Stimulated activated CD4-positive, alpha-beta T cell treated with anti-CD3 and anti-CD28 coated beads, Interleukin-1b, Interleukin-23, amount 100 ng/mL, for 24 hours (primary cell): ENCODE results near the gene PACRG.
"Not testable (repeated sequence)": the region's sequence is repeated elsewhere in the genome, so short reads cannot be mapped to it uniquely, and the experiment has no call there.

Source experiments
- DNase-seq, 4 experiments: peaks; one replicate each; pipeline ENCODE4 v3.0.0-alpha.2; 2020; ENCODE audit warnings: low read depth in 4 of 4, low spot score in 1 of 4

PACRG gene

GRCh38 chr6:162934844-162935243 is 207.1 kb downstream of the PACRG start:
- no peak for DNase-seq

- DNase-seq = no peak
Measured at GRCh38 chr6:162940426-162940825, 212.7 kb downstream of the PACRG start.

GRCh38 chr6:162941128-162941527 is 213.4 kb downstream of the PACRG start:
- DNase-seq = no peak

- DNase-seq = no peak
Measured at GRCh38 chr6:162942866-162943265, 215.1 kb downstream of the PACRG start.

GRCh38 chr6:162943369-162943768 is 215.6 kb downstream of the PACRG start:
- no peak for DNase-seq

GRCh38 chr6:162951164-162951743 is 223.5 kb downstream of the PACRG start:
- DNase-seq = no peak

- DNase-seq = no peak
Measured at GRCh38 chr6:162952423-162952822, 224.6 kb downstream of the PACRG start.

GRCh38 chr6:162957062-162957461 is 229.3 kb downstream of the PACRG start:
- DNase-seq = no peak

- no peak for DNase-seq
Measured at GRCh38 chr6:162960679-162961457, 233.1 kb downstream of the PACRG start.

- DNase-seq = no peak
Measured at GRCh38 chr6:162962093-162962492, 234.3 kb downstream of the PACRG start.

GRCh38 chr6:162963861-162964260 is 236.1 kb downstream of the PACRG start:
- no peak for DNase-seq

GRCh38 chr6:162964488-162965140 is 236.8 kb downstream of the PACRG start:
- no peak for DNase-seq

GRCh38 chr6:162965366-162965765 is 237.6 kb downstream of the PACRG start:
- no peak for DNase-seq

- no peak for DNase-seq
Measured at GRCh38 chr6:162970246-162970645, 242.5 kb downstream of the PACRG start.

- DNase-seq = no peak
Measured at GRCh38 chr6:162971356-162971755, 243.6 kb downstream of the PACRG start.

- DNase-seq = no peak
Measured at GRCh38 chr6:162973151-162973872, 245.5 kb downstream of the PACRG start.

- DNase-seq = no peak
Measured at GRCh38 chr6:162973980-162974379, 246.2 kb downstream of the PACRG start.

GRCh38 chr6:162974685-162975084 is 246.9 kb downstream of the PACRG start:
- DNase-seq = no peak

- DNase-seq = no peak
Measured at GRCh38 chr6:162976141-162976540, 248.4 kb downstream of the PACRG start.

- DNase-seq = not testable (repeated sequence)
Measured at GRCh38 chr6:162983234-162983633, 255.5 kb downstream of the PACRG start.

GRCh38 chr6:162998777-162999176 is 271.0 kb downstream of the PACRG start:
- no peak for DNase-seq
